ENCODE results near the gene ANO9. TPM values are rescaled to one million over a fixed set of nuclear protein-coding genes. Genes with fewer than 3 reads are reported as not detected.

The ANO9 gene, protein sequence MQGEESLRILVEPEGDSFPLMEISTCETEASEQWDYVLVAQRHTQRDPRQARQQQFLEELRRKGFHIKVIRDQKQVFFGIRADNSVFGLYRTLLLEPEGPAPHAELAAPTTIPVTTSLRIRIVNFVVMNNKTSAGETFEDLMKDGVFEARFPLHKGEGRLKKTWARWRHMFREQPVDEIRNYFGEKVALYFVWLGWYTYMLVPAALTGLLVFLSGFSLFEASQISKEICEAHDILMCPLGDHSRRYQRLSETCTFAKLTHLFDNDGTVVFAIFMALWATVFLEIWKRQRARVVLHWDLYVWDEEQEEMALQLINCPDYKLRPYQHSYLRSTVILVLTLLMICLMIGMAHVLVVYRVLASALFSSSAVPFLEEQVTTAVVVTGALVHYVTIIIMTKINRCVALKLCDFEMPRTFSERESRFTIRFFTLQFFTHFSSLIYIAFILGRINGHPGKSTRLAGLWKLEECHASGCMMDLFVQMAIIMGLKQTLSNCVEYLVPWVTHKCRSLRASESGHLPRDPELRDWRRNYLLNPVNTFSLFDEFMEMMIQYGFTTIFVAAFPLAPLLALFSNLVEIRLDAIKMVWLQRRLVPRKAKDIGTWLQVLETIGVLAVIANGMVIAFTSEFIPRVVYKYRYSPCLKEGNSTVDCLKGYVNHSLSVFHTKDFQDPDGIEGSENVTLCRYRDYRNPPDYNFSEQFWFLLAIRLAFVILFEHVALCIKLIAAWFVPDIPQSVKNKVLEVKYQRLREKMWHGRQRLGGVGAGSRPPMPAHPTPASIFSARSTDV
- total RNA-seq (under 1 TPM in 1 of 2 donors, not detected in 1; 0.22 TPM), polyA plus RNA-seq (ENCODE audit: insufficient read length in 2 of 2) (under 1 TPM; 0.10 to 0.53 TPM)
- long read RNA-seq, donor 1, partial matches to known transcripts: 10 of 10 reads
- long read RNA-seq, donor 1, other reads (novel, unspliced or antisense): 0 of 10 reads
- long read RNA-seq, donor 2: 0 reads
- long read RNA-seq, donor 3: 0 reads
- long read RNA-seq, donor 4, partial matches to known transcripts: 0 of 1 reads
- long read RNA-seq, donor 4, other reads (novel, unspliced or antisense): 0 of 1 reads

DNA sequence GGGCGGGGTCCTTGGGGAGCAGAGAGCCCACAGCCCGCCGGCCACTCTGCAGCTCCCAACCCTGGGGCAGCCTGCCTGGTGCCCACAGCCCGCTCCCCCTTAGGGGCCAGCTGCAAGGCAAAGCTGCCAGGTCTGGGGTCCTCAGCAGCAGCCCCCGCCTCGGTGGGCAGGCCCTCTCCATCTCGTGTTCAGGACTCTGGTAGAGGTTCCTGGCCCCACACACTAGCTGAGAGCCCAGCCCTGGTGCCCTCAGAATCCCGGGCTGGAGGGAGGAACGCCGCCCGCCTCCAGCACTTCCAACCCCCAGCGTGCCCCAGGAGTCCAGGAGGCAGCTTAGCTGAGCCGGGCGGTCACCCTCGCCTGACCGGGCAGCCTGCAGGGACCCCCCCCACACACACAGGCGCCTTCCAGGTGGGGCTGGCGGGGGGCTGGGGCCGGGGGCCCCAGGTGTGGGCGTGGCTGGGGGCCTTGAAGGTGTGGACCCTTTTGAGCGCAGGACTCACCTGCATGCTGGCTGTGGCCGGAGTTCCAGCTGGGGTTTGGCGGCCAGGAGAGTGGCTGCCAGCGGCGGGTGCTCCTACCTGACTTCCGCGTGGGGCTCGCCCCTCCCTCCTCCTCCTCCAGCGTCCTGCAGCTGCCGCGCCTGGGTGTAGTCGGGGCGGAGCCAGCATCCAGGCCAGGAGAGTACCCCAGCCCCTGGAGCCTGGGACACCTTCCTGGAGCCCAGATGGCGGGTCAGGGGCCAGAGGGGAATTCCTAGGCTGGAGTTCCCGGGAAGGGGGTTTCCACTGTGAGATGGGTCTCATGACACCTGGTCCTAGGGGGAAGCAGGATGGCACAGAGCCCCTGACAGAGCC, at the start of gene ANO9:
ANO9 (minus strand) TSS at position 594 of the 857 bp plus-strand sequence; CDS start at position 509, 85 bp downstream.
- no peaks in the 10 kb centered on the region for H3K9me3 ChIP-seq (ENCODE audit: control insufficient read depth, insufficient read depth, low read length)
- peaks cover 6% of the 10 kb centered on the region for H3K4me1 ChIP-seq (ENCODE audit: control insufficient read depth, insufficient read depth, low read length)
- whole genome bisulfite sequencing (ENCODE audit: insufficient coverage): 15% methylated on average over 28 of the region's 35 CpGs
- peaks cover 24% of the 10 kb centered on the region for H3K27me3 ChIP-seq (ENCODE audit: control insufficient read depth, insufficient read depth, low read length)
- no peaks in the 10 kb centered on the region for H3K36me3 ChIP-seq (ENCODE audit: control insufficient read depth, insufficient read depth, low read length)
- H3K4me3 ChIP-seq (ENCODE audit: low read depth, low read length): no peak within 1 kb of the TSS
- H3K27ac ChIP-seq (ENCODE audit: low read depth, low read length): no peak within 1 kb of the TSS
- DNase-seq (ENCODE audit: low read depth in 4 of 6, low spot score in 6 of 6): no peak

- no peaks in the 10 kb centered on the region for H3K4me1 ChIP-seq (ENCODE audit: control insufficient read depth, insufficient read depth, low read length)
- no peak for DNase-seq (ENCODE audit: low read depth in 4 of 6, low spot score in 6 of 6)
- whole genome bisulfite sequencing (ENCODE audit: insufficient coverage): 94% methylated on average over 6 of the region's 7 CpGs
- no peaks in the 10 kb centered on the region for H3K27me3 ChIP-seq (ENCODE audit: control insufficient read depth, insufficient read depth, low read length)
- H3K27ac ChIP-seq (ENCODE audit: low read depth, low read length): no peak overlapping the region
- peaks cover 88% of the 10 kb centered on the region for H3K36me3 ChIP-seq (ENCODE audit: control insufficient read depth, insufficient read depth, low read length)
- H3K4me3 ChIP-seq (ENCODE audit: low read depth, low read length): no peak overlapping the region
- H3K9me3 ChIP-seq (ENCODE audit: control insufficient read depth, insufficient read depth, low read length): no peaks in the 10 kb centered on the region
These were observed 49.5 kb upstream of the ANO9 start for GRCh38 chr11:491358-491757.

GRCh38 chr11:490930-491260, 49.1 kb upstream of the ANO9 start:
- no peak for DNase-seq (ENCODE audit: low read depth in 4 of 6, low spot score in 6 of 6)
- no peak overlapping the region for H3K27ac ChIP-seq (ENCODE audit: low read depth, low read length)
- 94% methylated on average over 15 of the region's 15 CpGs for WGBS (ENCODE audit: insufficient coverage)
- no peaks in the 10 kb centered on the region for H3K4me1 ChIP-seq (ENCODE audit: control insufficient read depth, insufficient read depth, low read length)
- H3K4me3 ChIP-seq (ENCODE audit: low read depth, low read length): no peak overlapping the region
- H3K36me3 ChIP-seq (ENCODE audit: control insufficient read depth, insufficient read depth, low read length): peaks cover 88% of the 10 kb centered on the region
- no peaks in the 10 kb centered on the region for H3K9me3 ChIP-seq (ENCODE audit: control insufficient read depth, insufficient read depth, low read length)
- H3K27me3 ChIP-seq (ENCODE audit: control insufficient read depth, insufficient read depth, low read length): no peaks in the 10 kb centered on the region

DNA sequence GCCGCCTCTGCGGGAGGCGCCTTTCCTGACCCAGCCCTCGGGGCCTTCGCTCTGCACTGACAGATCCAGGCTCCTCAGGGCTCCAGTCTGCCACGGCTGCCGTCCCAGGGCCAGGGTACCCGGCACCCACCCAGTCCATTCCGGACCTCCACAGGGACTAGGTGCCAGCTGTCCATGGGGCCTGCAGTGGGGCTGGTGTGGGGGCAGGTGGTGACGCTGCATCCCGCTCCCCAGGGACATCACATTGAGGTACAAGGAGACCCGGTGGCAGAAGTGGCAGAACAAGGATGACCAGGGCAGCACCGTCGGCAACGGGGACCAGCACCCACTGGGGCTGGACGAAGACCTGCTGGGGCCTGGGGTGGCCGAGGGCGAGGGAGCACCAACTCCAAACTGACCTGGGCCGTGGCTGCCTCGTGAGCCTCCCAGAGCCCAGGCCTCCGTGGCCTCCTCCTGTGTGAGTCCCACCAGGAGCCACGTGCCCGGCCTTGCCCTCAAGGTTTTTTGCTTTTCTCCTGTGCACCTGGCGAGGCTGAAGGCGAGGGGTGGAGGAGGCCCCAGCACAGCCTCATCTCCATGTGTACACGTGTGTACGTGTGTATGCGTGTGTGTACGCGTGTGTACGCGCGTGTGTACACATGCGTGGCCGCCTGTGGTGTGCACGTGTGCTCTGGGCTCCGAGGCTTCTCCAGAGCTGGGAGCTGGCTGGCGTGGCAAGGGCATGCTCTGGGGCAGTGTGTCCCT, 48.5 kb upstream of the ANO9 start:
- H3K36me3 ChIP-seq (ENCODE audit: control insufficient read depth, insufficient read depth, low read length): peaks cover 86% of the 10 kb centered on the region
- DNase-seq (ENCODE audit: low read depth in 4 of 6, low spot score in 6 of 6): no peak
- H3K9me3 ChIP-seq (ENCODE audit: control insufficient read depth, insufficient read depth, low read length): no peaks in the 10 kb centered on the region
- no peaks in the 10 kb centered on the region for H3K27me3 ChIP-seq (ENCODE audit: control insufficient read depth, insufficient read depth, low read length)
- H3K4me3 ChIP-seq (ENCODE audit: low read depth, low read length): no peak overlapping the region
- WGBS (ENCODE audit: insufficient coverage): 96% methylated on average over 38 of the region's 38 CpGs
- H3K4me1 ChIP-seq (ENCODE audit: control insufficient read depth, insufficient read depth, low read length): no peaks in the 10 kb centered on the region
- H3K27ac ChIP-seq (ENCODE audit: low read depth, low read length): no peak overlapping the region

DNA sequence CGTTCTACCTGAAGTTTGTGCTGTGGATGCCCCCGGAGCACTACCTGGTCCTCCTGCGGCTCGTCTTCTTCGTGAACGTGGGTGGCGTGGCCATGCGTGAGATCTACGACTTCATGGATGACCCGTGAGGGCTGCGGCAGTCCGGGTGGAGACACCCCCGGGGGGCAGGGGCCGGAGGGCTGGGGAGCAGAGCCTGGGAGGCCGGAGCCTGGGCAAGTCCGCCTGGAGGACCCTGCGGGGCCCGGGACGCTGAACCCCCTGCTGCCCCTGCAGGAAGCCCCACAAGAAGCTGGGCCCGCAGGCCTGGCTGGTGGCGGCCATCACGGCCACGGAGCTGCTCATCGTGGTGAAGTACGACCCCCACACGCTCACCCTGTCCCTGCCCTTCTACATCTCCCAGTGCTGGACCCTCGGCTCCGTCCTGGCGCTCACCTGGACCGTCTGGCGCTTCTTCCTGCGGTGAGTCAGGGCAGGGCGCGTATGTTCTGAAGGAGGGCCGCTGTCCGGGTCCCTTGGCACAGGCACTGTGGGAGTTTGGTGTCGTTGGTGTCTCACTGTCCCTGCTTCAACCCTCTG, 47.9 kb upstream of the ANO9 start:
- no peaks in the 10 kb centered on the region for H3K4me1 ChIP-seq (ENCODE audit: control insufficient read depth, insufficient read depth, low read length)
- 96% methylated on average over 36 of the region's 37 CpGs for WGBS (ENCODE audit: insufficient coverage)
- H3K9me3 ChIP-seq (ENCODE audit: control insufficient read depth, insufficient read depth, low read length): no peaks in the 10 kb centered on the region

DNA sequence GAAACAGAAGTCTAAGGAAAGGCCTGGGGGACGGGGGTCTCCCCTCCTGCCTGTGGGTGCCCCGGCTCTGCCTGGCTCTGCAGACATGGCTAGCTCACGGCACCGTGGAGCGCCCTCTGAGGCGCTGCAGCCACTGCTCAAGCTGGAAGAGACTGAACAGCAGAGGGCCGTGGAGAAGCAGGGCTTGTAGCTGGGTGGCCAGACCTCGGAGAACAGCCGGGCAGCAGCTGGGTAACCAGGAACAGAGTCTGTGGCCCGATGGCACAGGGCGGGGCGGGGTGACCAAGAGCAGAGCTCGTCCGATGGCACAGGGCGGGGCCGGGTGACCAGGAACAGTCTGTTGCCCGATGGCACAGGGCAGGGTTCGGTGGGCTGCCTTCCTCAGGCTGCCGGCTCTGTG, 47.2 kb upstream of the ANO9 start:
- Histone ChIP-seq H3K4me1 (ENCODE audit: control insufficient read depth, insufficient read depth, low read length) (no peaks in the 10 kb centered on the region), H3K27me3 (ENCODE audit: control insufficient read depth, insufficient read depth, low read length) (no peaks in the 10 kb centered on the region), H3K4me3 (ENCODE audit: low read depth, low read length) (no peak overlapping the region), H3K36me3 (ENCODE audit: control insufficient read depth, insufficient read depth, low read length) (peaks cover 83% of the 10 kb centered on the region), H3K9me3 (ENCODE audit: control insufficient read depth, insufficient read depth, low read length) (no peaks in the 10 kb centered on the region), H3K27ac (ENCODE audit: low read depth, low read length) (no peak overlapping the region)
- WGBS (ENCODE audit: insufficient coverage): 94% methylated on average over 19 of the region's 19 CpGs
- no peak for DNase-seq (ENCODE audit: low read depth in 4 of 6, low spot score in 6 of 6)

More for the DNA sequence above, 47.9 kb upstream of the ANO9 start:
- Histone ChIP-seq H3K27ac (ENCODE audit: low read depth, low read length) (no peak overlapping the region), H3K36me3 (ENCODE audit: control insufficient read depth, insufficient read depth, low read length) (peaks cover 86% of the 10 kb centered on the region), H3K4me3 (ENCODE audit: low read depth, low read length) (no peak overlapping the region), H3K27me3 (ENCODE audit: control insufficient read depth, insufficient read depth, low read length) (no peaks in the 10 kb centered on the region)
- no peak for DNase-seq (ENCODE audit: low read depth in 4 of 6, low spot score in 6 of 6)

- DNase-seq (ENCODE audit: low read depth in 4 of 6, low spot score in 6 of 6): no peak
- H3K27ac ChIP-seq (ENCODE audit: low read depth, low read length): no peak overlapping the region
- no peak overlapping the region for H3K4me3 ChIP-seq (ENCODE audit: low read depth, low read length)
- no peaks in the 10 kb centered on the region for H3K27me3 ChIP-seq (ENCODE audit: control insufficient read depth, insufficient read depth, low read length)
- no peaks in the 10 kb centered on the region for H3K4me1 ChIP-seq (ENCODE audit: control insufficient read depth, insufficient read depth, low read length)
- 96% methylated on average over 13 of the region's 19 CpGs for WGBS (ENCODE audit: insufficient coverage)
- peaks cover 79% of the 10 kb centered on the region for H3K36me3 ChIP-seq (ENCODE audit: control insufficient read depth, insufficient read depth, low read length)
- H3K9me3 ChIP-seq (ENCODE audit: control insufficient read depth, insufficient read depth, low read length): no peaks in the 10 kb centered on the region
These were observed 46.8 kb upstream of the ANO9 start for GRCh38 chr11:488579-488978.

GRCh38 chr11:488062-488461, 46.3 kb upstream of the ANO9 start:
- Histone ChIP-seq H3K27me3 (ENCODE audit: control insufficient read depth, insufficient read depth, low read length) (no peaks in the 10 kb centered on the region), H3K36me3 (ENCODE audit: control insufficient read depth, insufficient read depth, low read length) (peaks cover 74% of the 10 kb centered on the region), H3K9me3 (ENCODE audit: control insufficient read depth, insufficient read depth, low read length) (no peaks in the 10 kb centered on the region), H3K4me3 (ENCODE audit: low read depth, low read length) (no peak overlapping the region), H3K27ac (ENCODE audit: low read depth, low read length) (no peak overlapping the region), H3K4me1 (ENCODE audit: control insufficient read depth, insufficient read depth, low read length) (no peaks in the 10 kb centered on the region)
- WGBS (ENCODE audit: insufficient coverage): 95% methylated on average over 25 of the region's 25 CpGs
- no peak for DNase-seq (ENCODE audit: low read depth in 4 of 6, low spot score in 6 of 6)

Measured in spinal cord (tissue), 10 donors.